Measurements from ENCODE around the gene RNF121. TPM values are rescaled to one million over a fixed set of nuclear protein-coding genes. Genes with fewer than 3 reads are reported as not detected.

RNF121 gene
- total and polyA plus RNA-seq, 2 of the 13 experiments (the other 11 are each of a cell fraction or from before 2014, with no cell fraction given): 28.6 to 44.3 TPM

- 0 out of 2 replicates have a peak, but pooled peaks have one; percentile 22 for TF ChIP-seq ZHX2 (IDR thresholded peaks at IDR 0.05; ENCODE audit: low read depth)
- TF ChIP-seq ZHX2 (CRISPR knock-in tag; IDR thresholded peaks at IDR 0.05; ENCODE audit: borderline replicate concordance): no peak
- no peak for TF ChIP-seq ZSCAN9 (CRISPR knock-in tag; IDR thresholded peaks at IDR 0.05; ENCODE audit: borderline replicate concordance)
- TF ChIP-seq HOMEZ (CRISPR knock-in tag; IDR thresholded peaks at IDR 0.05; ENCODE audit: low read depth): peak; percentile 81
- TF ChIP-seq U2AF1 (optimal IDR thresholded peaks at IDR 0.05; ENCODE audit: low read depth, low read length): no peak
- TF ChIP-seq TMF1 (CRISPR knock-in tag; IDR thresholded peaks at IDR 0.05; ENCODE audit: low read depth): no peak
- no peak for TF ChIP-seq ZSCAN31 (CRISPR knock-in tag; IDR thresholded peaks at IDR 0.05; ENCODE audit: low read depth)
- no peak for TF ChIP-seq ELK4 (CRISPR knock-in tag; IDR thresholded peaks at IDR 0.05; ENCODE audit: borderline replicate concordance)
- no peak for TF ChIP-seq TRIM24 (CRISPR knock-in tag; IDR thresholded peaks at IDR 0.05)
- TF ChIP-seq GPN1 (CRISPR knock-in tag; IDR thresholded peaks at IDR 0.05; ENCODE audit: borderline replicate concordance): no peak
- TF ChIP-seq REST (IDR thresholded peaks at IDR 0.05; ENCODE audit: borderline replicate concordance in 1 of 2, low read depth in 1 of 2, low read length in 2 of 2): 0 out of 4 replicates have a peak, but pooled peaks of 1 of the 2 experiments have one; percentile 32
- 0 out of 2 replicates have a peak, but pooled peaks have one; percentile 40 for TF ChIP-seq ZFP36L1 (CRISPR knock-in tag; IDR thresholded peaks at IDR 0.05)
- TF ChIP-seq PAX8 (CRISPR knock-in tag; IDR thresholded peaks at IDR 0.05; ENCODE audit: borderline replicate concordance): no peak
- no peak for TF ChIP-seq JDP2 (CRISPR knock-in tag; IDR thresholded peaks at IDR 0.05; ENCODE audit: borderline replicate concordance)
- TF ChIP-seq ZNF670 (CRISPR knock-in tag; IDR thresholded peaks at IDR 0.05; ENCODE audit: borderline replicate concordance): no peak
- TF ChIP-seq ZFP41 (CRISPR knock-in tag; IDR thresholded peaks at IDR 0.05; ENCODE audit: borderline replicate concordance): no peak
Observed at GRCh38 chr11:71947498-71947897, 18.7 kb downstream of the RNF121 start (continued).

Measured in HepG2 (cell line).